HFFc6 (cell line): ENCODE measurements around the gene GMIP. TPM values are rescaled to one million over a fixed set of nuclear protein-coding genes. Genes with fewer than 3 reads are reported as not detected.

Source experiments
- DNase-seq: peaks from one replicate; pipeline ENCODE4 v3.0.0-alpha.2; 2018
- H3K27ac Mint-ChIP-seq: 2 replicates; pipeline ENCODE4 v1.8.0; 2020; ENCODE audit warnings: mild to moderate bottlenecking, mixed read lengths
- H3K27me3 Mint-ChIP-seq: 2 replicates; pipeline ENCODE4 v1.8.0; 2021; ENCODE audit warnings: mild to moderate bottlenecking, moderate library complexity, mixed read lengths; ENCODE audit not compliant: insufficient read depth
- H3K36me3 Mint-ChIP-seq: 2 replicates; pipeline ENCODE4 v1.8.0; 2021; ENCODE audit warnings: low read depth, mixed read lengths
- H3K4me1 Mint-ChIP-seq: 2 replicates; pipeline ENCODE4 v1.8.0; 2020; ENCODE audit warnings: low read depth, mixed read lengths
- H3K4me3 Mint-ChIP-seq: 2 replicates; pipeline ENCODE4 v1.8.0; 2020; ENCODE audit warnings: mild to moderate bottlenecking, moderate library complexity, mixed read lengths
- H3K9me3 Mint-ChIP-seq: 2 replicates; pipeline ENCODE4 v1.8.0; 2020; ENCODE audit warnings: mild to moderate bottlenecking, mixed read lengths
- total RNA-seq, 6 experiments: library from RNA; stranded (reverse); fragmentation: NEBNext Ultra II Directional; extraction: Animal tissue kit (Norgen Biotek cat#: 25700); gene quantifications; 2 replicates in 1 of 6; 3 replicates in 5 of 6; pipeline ENCODE4 v1.2.3, GENCODE V29; 2021
- TF ChIP-seq, protein P1 (sequence below): fragments of 200-600 bp; sonication (generic); IDR thresholded peaks from 2 replicates; pipeline ENCODE4 v1.5.0; 2021; ENCODE audit warnings: antibody characterized with exemption, mild to moderate bottlenecking

The GMIP gene
- total RNA-seq, 6 experiments from 2014 or later, result 11.5 to 16.7 (median 13.9) TPM

DNA sequence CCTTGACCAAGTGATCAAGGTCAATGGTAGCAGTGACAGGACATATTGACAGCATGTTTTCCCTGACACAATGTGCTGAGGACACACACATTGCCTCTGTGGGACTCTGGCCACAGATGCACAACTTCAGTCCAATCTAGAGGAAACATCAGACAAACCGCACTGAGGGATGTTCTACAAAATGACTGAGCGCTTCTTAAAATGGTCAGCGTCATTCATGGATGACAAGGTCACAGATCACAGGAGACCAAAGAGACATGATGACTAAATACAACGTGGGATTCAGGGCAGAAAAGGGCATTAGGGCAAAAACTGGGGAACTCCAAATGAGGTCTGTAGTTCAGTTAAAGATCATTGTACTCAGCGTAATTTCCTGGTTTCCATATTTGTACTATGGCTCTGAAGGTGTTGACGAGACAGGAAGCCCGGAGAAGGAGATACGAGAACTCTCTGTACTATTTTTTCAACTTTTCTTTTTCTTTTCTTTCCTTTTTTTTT lies 45.6 kb downstream of the GMIP start:
- Mint-ChIP-seq H3K36me3 (no peaks in the 10 kb centered on the region; the same call in 1 of the 2 replicates), H3K27me3 (peaks cover 7% of the 10 kb centered on the region; the same call in 1 of the 2 replicates), H3K9me3 (no peaks in the 10 kb centered on the region), H3K4me1 (peaks cover 13% of the 10 kb centered on the region), H3K4me3 (no peak overlapping the region), H3K27ac (no peak overlapping the region)
- TF ChIP-seq, protein P1, sequence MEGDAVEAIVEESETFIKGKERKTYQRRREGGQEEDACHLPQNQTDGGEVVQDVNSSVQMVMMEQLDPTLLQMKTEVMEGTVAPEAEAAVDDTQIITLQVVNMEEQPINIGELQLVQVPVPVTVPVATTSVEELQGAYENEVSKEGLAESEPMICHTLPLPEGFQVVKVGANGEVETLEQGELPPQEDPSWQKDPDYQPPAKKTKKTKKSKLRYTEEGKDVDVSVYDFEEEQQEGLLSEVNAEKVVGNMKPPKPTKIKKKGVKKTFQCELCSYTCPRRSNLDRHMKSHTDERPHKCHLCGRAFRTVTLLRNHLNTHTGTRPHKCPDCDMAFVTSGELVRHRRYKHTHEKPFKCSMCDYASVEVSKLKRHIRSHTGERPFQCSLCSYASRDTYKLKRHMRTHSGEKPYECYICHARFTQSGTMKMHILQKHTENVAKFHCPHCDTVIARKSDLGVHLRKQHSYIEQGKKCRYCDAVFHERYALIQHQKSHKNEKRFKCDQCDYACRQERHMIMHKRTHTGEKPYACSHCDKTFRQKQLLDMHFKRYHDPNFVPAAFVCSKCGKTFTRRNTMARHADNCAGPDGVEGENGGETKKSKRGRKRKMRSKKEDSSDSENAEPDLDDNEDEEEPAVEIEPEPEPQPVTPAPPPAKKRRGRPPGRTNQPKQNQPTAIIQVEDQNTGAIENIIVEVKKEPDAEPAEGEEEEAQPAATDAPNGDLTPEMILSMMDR, result no peak
- no peak for DNase-seq

DNA sequence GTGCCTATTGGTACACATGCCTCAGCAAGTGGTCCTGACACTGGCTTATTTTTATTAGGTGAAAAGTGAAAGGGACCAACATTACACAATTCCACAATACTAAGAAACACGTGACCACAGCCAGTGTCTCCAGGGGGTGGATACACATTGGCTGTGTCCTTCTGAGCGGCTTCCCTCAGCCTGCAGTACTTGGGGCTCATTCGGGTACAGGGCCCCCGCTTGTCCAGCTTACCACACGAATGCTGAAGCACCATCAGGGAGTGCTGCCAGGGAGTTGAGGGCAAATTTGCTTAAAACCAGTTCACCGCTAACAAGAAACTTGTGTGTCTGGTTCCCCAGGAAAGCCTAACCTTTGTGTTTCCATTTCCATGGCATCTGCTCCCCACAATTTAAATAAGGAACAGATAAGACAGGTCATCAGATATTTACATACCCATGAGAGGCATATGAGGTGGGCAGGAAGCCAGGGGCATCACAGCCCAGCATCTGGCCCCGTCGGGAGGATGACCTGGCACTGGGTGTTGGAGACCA lies 48.2 kb downstream of the GMIP start:
- Mint-ChIP-seq H3K36me3 (no peaks in the 10 kb centered on the region), H3K4me1 (peaks cover 32% of the 10 kb centered on the region), H3K27me3 (no peaks in the 10 kb centered on the region), H3K4me3 (no peak overlapping the region), H3K9me3 (no peaks in the 10 kb centered on the region), H3K27ac (no peak overlapping the region)
- TF ChIP-seq, protein P1, result no peak; the same call in 1 of the 2 replicates
- DNase-seq, result peak; percentile 17

DNA sequence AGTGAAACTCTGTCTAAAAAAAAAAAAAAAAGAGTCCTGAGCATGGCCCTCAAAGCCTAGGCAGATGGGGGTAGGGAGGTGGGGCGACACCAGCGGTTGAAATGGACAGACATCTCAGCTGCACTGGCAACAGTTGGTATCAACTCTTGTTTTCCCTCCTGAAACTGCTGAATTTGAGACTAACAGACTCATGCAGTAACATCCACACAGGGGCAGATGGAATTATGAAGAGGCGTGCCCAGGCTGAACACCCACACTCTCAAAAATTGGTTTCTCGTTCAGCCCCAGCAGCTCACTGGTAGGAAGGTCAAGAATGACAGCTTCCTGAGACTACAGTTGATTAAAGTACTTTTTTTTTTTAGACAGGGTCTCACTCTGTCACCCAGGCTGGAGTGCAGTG lies 49.1 kb downstream of the GMIP start:
- TF ChIP-seq, protein P1, result no peak
- no peak overlapping the region for H3K27ac Mint-ChIP-seq
- no peaks in the 10 kb centered on the region for H3K9me3 Mint-ChIP-seq
- H3K36me3 Mint-ChIP-seq, result no peaks in the 10 kb centered on the region
- no peak for DNase-seq
- peaks cover 37% of the 10 kb centered on the region for H3K4me1 Mint-ChIP-seq
- H3K4me3 Mint-ChIP-seq, result no peak overlapping the region
- H3K27me3 Mint-ChIP-seq, result no peaks in the 10 kb centered on the region

DNA sequence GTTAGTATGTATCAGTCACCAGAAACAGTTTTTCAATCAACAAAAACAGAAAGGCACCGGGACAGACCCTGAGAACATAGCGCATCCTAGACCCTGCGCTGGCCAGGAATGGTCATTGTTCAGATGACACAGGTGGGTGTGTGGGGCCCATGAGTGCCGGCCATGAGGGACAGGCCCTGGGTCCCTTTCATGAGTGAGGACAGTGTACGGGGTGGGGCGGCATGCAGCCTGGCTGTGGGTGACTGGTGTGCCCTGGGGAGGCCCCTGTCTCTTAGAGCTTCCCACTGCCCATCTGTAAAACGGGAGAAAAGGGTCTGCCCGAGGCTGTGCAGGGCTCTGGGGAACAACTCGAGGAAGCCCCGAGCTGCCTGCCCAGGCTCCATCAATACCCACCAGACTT lies 50.8 kb downstream of the GMIP start:
- Mint-ChIP-seq H3K36me3 (no peaks in the 10 kb centered on the region; the same call in 1 of the 2 replicates), H3K4me3 (no peak overlapping the region), H3K4me1 (peaks cover 48% of the 10 kb centered on the region), H3K27ac (peak overlapping the region; percentile 91; the same call in 1 of the 2 replicates), H3K27me3 (no peaks in the 10 kb centered on the region), H3K9me3 (no peaks in the 10 kb centered on the region)
- no peak for DNase-seq
- TF ChIP-seq, protein P1, result no peak

DNA sequence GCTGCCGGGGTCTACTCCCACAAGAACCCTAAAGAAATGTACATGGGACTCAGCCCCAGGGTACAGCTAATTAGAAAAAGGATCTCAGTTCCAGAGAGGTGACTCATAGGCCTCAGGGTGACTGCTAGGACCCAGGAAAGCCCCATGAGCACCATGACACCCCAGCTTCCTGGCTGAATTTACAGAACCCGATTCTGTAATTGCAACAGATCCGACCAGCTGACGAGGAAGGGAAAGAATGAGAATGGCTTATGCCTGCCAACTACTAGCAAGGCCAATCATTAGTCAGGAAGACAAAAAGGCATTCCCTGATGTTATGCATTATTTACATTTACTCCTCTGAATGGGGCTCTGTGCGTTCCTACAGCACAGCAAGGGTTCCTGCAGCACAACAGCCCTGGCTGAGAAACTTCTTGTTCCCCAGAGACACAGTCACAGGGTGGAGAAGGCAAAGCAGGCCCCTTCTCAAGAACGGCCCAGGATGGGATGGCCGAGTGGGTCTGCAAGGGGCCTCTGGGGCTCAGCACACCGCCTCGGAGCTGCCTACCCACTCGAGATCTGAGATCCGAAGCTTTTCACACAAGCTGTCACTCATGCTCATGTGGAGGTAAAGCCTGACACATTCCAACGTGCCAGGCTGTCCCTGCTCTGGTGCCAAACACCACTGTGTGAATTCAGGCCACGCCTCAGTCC lies 52.2 kb downstream of the GMIP start:
- Mint-ChIP-seq H3K9me3 (no peaks in the 10 kb centered on the region), H3K4me1 (peaks cover 48% of the 10 kb centered on the region), H3K27me3 (no peaks in the 10 kb centered on the region), H3K36me3 (no peaks in the 10 kb centered on the region; the same call in 1 of the 2 replicates), H3K27ac (peak overlapping the region; percentile 91), H3K4me3 (peak overlapping the region; percentile 75)
- TF ChIP-seq, protein P1, result no peak
- peak; percentile 98 for DNase-seq
